ENCODE results near the gene IL18BP. TPM values are rescaled to one million over a fixed set of nuclear protein-coding genes. Genes with fewer than 3 reads are reported as not detected.

Gene IL18BP
- total and polyA plus RNA-seq, 12 donors, result 2.0 to 101 (median 4.3) TPM

DNA sequence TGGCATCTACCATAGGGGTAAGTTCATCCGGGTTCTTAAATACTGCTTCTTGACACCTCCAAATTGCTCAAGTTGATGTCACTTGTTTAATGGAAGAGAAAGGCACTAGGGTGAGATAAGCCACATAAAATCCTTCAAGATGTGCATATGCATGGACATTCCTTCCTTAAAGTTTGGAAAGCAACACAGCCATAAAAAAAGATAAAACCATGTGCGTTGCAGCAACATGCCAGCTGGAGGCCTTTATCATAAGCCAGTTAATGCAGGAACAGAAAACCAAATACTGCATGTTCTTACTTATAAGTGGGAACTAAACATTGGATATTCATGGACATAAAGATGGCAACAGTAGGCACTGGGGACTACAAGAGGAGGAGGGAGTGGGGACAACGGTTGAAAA lies 8.0 kb upstream of the IL18BP start:
- Histone ChIP-seq H3K4me3 (no peak overlapping the region), H3K27me3 (no peaks in the 10 kb centered on the region), H3K4me1 (peaks cover 0 to 39% (median 3%) of the 10 kb centered on the region in 9 donors), H3K36me3 (peaks cover 0 to 48% (median 6%) of the 10 kb centered on the region in 9 donors), H3K9me3 (no peaks in the 10 kb centered on the region), H3K27ac (peak overlapping the region in 1 of 10 donors; percentile 55)
- TF ChIP-seq, protein P1, sequence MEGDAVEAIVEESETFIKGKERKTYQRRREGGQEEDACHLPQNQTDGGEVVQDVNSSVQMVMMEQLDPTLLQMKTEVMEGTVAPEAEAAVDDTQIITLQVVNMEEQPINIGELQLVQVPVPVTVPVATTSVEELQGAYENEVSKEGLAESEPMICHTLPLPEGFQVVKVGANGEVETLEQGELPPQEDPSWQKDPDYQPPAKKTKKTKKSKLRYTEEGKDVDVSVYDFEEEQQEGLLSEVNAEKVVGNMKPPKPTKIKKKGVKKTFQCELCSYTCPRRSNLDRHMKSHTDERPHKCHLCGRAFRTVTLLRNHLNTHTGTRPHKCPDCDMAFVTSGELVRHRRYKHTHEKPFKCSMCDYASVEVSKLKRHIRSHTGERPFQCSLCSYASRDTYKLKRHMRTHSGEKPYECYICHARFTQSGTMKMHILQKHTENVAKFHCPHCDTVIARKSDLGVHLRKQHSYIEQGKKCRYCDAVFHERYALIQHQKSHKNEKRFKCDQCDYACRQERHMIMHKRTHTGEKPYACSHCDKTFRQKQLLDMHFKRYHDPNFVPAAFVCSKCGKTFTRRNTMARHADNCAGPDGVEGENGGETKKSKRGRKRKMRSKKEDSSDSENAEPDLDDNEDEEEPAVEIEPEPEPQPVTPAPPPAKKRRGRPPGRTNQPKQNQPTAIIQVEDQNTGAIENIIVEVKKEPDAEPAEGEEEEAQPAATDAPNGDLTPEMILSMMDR (IDR thresholded peaks at IDR 0.05), result no peak
- WGBS, 2 donors, result 58 to 63% methylated on average over 3 of the region's 3 CpGs
- intact Hi-C loops (cut with DNase I), result no loop called here
- no peak for DNase-seq
- ATAC-seq, result no peak

DNA sequence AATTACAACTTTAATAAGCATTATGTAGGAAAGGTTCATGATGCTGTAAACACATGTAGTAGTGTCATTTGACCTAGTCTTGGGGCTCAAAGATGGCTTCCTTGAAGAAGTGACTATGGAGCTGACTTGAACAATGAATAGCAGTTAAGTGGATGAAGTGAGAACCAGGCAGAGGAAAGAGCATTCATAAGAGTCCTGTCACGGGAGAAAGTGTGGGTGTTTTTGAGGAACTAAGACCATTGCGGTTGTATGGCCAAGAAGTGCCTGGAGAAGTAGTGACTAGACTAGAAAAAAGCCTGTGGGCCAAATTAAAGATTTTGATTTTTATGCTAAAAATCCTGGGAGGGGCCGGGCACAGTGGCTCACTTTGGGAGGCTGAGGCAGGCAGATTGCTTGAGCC lies 7.2 kb upstream of the IL18BP start:
- peaks cover 0 to 32% (median 3%) of the 10 kb centered on the region in 9 donors for H3K4me1 ChIP-seq
- DNase-seq, result no peak
- peaks cover 0 to 49% (median 6%) of the 10 kb centered on the region in 9 donors for H3K36me3 ChIP-seq
- no peaks in the 10 kb centered on the region for H3K27me3 ChIP-seq
- peak in 4 of 8 donors; percentile 28 to 42 (median 41) for ATAC-seq
- WGBS, 2 donors, result 91 to 94% methylated on average over 3 of the region's 3 CpGs
- TF ChIP-seq, protein P1 (IDR thresholded peaks at IDR 0.05), result no peak
- no peaks in the 10 kb centered on the region for H3K9me3 ChIP-seq
- intact Hi-C loops (cut with DNase I), result no loop called here
- no peak overlapping the region for H3K4me3 ChIP-seq
- H3K27ac ChIP-seq, result peak overlapping the region in 1 of 10 donors; percentile 55

DNA sequence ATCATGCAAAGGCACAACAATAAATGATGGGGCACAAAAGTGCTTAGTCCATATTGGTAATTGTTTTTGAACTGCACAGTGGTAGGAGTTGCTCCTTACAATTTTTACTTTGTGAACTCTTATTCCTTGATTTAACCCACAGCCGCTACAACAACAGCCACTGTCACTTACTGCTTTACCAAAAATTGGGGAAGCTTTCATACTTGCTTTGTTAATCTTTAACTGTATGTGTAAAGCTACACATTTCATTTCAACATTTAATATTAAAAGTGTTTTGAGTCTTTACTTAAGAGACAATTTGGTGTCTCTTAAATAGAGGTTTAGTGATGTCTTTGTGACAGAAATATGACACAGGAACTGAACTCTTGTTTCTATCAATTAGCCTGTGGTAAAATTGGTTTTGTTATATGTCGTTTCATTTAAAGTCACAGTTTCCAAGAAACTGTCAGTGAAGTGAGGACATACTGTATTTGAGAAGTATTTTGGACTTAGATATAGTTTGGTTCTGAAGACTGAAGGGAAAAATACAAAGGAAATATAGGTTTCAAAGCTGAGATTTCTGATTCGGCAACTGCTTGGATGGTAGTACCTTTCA lies 6.5 kb upstream of the IL18BP start:
- 87 to 88% methylated on average over 3 of the region's 3 CpGs for WGBS, 2 donors
- peaks cover 0 to 35% (median 3%) of the 10 kb centered on the region in 9 donors for H3K4me1 ChIP-seq
- H3K36me3 ChIP-seq, result peaks cover 0 to 54% (median 6%) of the 10 kb centered on the region in 9 donors
- TF ChIP-seq, protein P1 (IDR thresholded peaks at IDR 0.05), result no peak
- intact Hi-C loops (cut with DNase I), result no loop called here
- no peak overlapping the region for H3K4me3 ChIP-seq
- H3K27me3 ChIP-seq, result no peaks in the 10 kb centered on the region
- ATAC-seq (no peak), DNase-seq (no peak)
- H3K27ac ChIP-seq, result peak overlapping the region in 1 of 10 donors; percentile 55
- H3K9me3 ChIP-seq, result no peaks in the 10 kb centered on the region

DNA sequence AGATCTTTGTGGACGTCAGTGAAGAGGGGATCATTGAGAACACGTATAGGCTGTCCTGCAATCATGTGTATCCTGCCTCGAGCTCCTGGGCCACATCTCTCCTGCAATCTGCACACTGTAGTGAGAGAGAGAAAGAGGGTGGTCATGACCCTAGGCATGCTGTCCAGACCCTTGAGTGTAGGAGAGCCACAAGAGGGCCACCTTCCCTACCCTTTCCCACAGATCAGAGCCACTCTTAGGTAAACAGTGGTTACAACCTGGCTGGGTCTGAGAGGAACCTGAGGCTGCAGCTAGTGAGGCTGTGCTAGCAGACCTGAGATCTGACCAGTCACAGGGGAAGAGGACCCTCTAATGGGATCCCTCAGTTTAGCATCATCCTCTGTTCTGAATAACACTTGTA lies 3.9 kb upstream of the IL18BP start:
- H3K27ac ChIP-seq, result no peak overlapping the region
- ATAC-seq, result no peak
- H3K4me1 ChIP-seq, result peaks cover 0 to 52% (median 14%) of the 10 kb centered on the region in 9 donors
- intact Hi-C loops (cut with DNase I), result no loop called here
- H3K9me3 ChIP-seq, result no peaks in the 10 kb centered on the region
- TF ChIP-seq, protein P1 (IDR thresholded peaks at IDR 0.05), result no peak
- DNase-seq, result no peak
- peaks cover 0 to 47% (median 6%) of the 10 kb centered on the region in 9 donors for H3K36me3 ChIP-seq
- H3K4me3 ChIP-seq, result no peak overlapping the region
- no peaks in the 10 kb centered on the region for H3K27me3 ChIP-seq
- 90% methylated on average over 3 of the region's 3 CpGs for WGBS, 2 donors
